ENCODE measurements around the gene PPP1R8.
A peak's percentile ranks its signal among the peaks of the same experiment; 100 is the strongest.
"Not testable (repeated sequence)": the region's sequence is repeated elsewhere in the genome, so short reads cannot be mapped to it uniquely, and the experiment has no call there.

PPP1R8 gene

DNA sequence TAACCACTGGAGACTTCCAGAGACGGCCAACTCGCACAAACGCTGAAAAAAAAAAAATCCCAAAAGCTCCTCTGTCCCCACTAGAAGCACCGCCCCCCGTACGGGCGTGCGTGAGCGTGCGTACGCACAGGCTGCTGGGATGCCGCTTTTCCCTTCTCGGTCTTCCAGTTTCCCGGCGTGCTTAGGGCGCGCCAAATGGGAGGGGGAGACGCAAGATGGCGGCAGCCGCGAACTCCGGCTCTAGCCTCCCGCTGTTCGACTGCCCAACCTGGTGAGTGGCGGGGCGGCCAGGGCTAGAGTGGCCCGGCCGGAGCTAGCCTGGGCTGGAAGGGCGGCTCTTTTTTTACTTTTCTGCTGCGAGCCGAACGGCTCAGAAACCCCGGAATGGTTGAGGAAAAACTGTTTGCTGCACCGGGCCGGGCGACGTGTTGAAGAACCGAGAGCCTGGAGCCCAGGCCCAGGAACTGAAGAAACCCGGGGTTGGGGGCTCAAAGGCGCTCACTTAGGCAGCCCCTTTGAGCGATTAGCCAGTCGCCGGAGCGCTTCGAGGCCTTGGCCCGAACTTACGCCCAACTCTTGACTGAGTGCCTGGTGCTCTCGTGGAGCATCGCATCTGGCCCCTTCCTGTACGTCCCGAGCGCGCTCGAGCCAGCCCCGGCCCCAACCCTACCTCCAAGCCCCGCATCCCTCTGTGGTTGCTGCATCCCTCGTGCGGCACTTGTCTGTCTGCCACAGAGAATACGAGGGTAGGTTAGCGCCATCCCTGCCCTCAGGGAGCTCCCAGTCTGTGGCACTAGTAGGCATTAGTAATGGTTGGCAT, at the start of gene PPP1R8:
TSS of gene PPP1R8 (plus strand) at position 162 of the 820 bp plus-strand sequence. CDS start at position 216, 54 bp downstream.
- Histone ChIP-seq H3K36me3 (ENCODE audit: control insufficient read depth, insufficient read depth, low read length) (peaks cover 30% of the 10 kb centered on the region), H3K4me1 (ENCODE audit: control insufficient read depth, insufficient read depth, low read length) (peaks cover 12% of the 10 kb centered on the region), H3K4me3 (ENCODE audit: low read depth, low read length) (peak within 1 kb of the TSS; percentile 85), H3K9me3 (ENCODE audit: control insufficient read depth, insufficient read depth, low read depth, low read length) (no peaks in the 10 kb centered on the region), H3K27me3 (ENCODE audit: control insufficient read depth, insufficient read depth, low read length) (no peaks in the 10 kb centered on the region), H3K9ac (ENCODE audit: low read length) (peak within 1 kb of the TSS; percentile 96), H3K27ac (ENCODE audit: low read depth, low read length) (peak within 1 kb of the TSS; percentile 97)

DNA sequence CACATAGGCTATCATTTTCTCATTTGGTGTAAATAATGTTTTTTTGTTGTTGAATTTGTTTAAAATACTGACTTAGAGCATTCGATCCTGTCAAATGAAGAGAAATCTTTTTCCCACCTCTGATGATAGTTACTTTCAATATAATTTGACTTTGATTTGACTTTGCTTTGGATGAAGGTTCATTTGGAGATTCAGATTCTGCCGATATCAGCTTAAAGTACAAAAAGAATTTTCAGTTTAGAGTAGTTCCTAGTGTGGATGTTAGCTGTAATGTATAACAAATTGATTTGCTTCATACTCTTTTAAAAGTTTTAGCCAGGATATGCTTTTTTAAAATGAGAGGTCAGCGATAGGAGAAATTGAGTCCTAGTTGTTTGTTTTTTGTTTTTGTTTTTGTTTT, 47.6 kb upstream of the PPP1R8 start:
- Histone ChIP-seq H3K27me3 (ENCODE audit: control insufficient read depth, insufficient read depth, low read length) (no peaks in the 10 kb centered on the region), H3K27ac (ENCODE audit: low read depth, low read length) (no peak overlapping the region), H3K4me1 (ENCODE audit: control insufficient read depth, insufficient read depth, low read length) (peaks cover 6% of the 10 kb centered on the region; the same call in 1 of the 2 replicates), H3K36me3 (ENCODE audit: control insufficient read depth, insufficient read depth, low read length) (no peaks in the 10 kb centered on the region), H3K4me3 (ENCODE audit: low read depth, low read length) (no peak overlapping the region), H3K9me3 (ENCODE audit: control insufficient read depth, insufficient read depth, low read depth, low read length) (no peaks in the 10 kb centered on the region), H3K9ac (ENCODE audit: low read length) (no peak overlapping the region)

DNA sequence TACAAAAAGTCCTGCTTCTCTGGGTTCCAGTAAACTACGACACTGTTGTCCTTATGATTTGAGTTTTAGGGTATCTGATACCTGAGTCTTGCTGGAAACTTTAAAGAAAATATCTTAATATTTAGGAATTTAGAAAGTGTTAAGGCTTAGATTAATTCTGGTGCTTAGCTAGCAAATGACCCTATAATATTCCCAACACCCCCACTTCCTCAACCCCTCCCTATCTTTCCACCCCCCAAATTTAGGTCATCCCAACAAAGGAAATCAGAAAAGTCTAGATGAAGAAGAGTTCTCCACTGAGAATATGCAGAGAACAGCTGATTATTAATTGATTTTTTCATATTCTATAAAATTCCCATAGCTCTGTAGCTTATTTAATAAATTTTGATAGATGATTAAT, 45.9 kb upstream of the PPP1R8 start:
- Histone ChIP-seq H3K9ac (ENCODE audit: low read length) (no peak overlapping the region), H3K27ac (ENCODE audit: low read depth, low read length) (no peak overlapping the region), H3K27me3 (ENCODE audit: control insufficient read depth, insufficient read depth, low read length) (no peaks in the 10 kb centered on the region), H3K9me3 (ENCODE audit: control insufficient read depth, insufficient read depth, low read depth, low read length) (no peaks in the 10 kb centered on the region), H3K36me3 (ENCODE audit: control insufficient read depth, insufficient read depth, low read length) (0 out of 2 replicates have a peak, but pooled peaks cover under 1% of the 10 kb centered on the region), H3K4me3 (ENCODE audit: low read depth, low read length) (no peak overlapping the region), H3K4me1 (ENCODE audit: control insufficient read depth, insufficient read depth, low read length) (peaks cover 6% of the 10 kb centered on the region; the same call in 1 of the 2 replicates)

DNA sequence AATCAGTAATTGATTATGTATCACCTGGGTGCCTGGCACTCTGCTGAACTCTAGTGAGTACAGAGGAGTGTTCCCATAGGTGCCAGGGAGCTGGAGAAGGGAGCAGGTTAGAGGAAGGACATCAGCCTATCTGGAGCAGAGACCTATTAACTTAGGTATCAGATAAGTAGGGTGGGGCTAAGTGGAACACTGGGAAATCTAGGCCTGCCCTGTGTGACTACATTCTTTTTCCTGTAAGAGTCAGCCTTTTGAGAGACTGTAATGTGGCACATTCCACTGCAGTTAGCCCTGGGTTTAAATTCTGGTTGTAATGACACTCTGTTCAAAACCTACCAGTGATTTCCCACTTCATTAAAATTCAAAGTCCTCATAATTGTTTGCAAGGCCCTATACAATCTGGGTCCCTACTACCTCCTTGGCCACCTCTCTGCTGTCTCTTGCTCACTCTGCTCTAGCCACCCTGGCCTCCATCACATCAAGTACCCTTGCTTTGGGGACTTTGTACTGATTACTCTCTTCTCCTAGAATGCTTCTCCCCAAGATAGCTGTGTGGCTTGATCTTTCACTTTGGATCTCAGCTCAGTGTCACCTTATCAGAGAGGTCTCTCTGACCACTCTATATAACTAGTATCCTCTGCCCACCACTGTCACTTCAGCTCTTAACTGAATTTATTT, 44.7 kb upstream of the PPP1R8 start:
- peaks cover 6% of the 10 kb centered on the region; the same call in 1 of the 2 replicates for H3K4me1 ChIP-seq (ENCODE audit: control insufficient read depth, insufficient read depth, low read length)
- H3K9ac ChIP-seq (ENCODE audit: low read length): no peak overlapping the region
- H3K9me3 ChIP-seq (ENCODE audit: control insufficient read depth, insufficient read depth, low read depth, low read length): no peaks in the 10 kb centered on the region
- H3K36me3 ChIP-seq (ENCODE audit: control insufficient read depth, insufficient read depth, low read length): peaks cover 5% of the 10 kb centered on the region; the same call in 1 of the 2 replicates
- no peaks in the 10 kb centered on the region for H3K27me3 ChIP-seq (ENCODE audit: control insufficient read depth, insufficient read depth, low read length)
- H3K4me3 ChIP-seq (ENCODE audit: low read depth, low read length): no peak overlapping the region
- H3K27ac ChIP-seq (ENCODE audit: low read depth, low read length): no peak overlapping the region

DNA sequence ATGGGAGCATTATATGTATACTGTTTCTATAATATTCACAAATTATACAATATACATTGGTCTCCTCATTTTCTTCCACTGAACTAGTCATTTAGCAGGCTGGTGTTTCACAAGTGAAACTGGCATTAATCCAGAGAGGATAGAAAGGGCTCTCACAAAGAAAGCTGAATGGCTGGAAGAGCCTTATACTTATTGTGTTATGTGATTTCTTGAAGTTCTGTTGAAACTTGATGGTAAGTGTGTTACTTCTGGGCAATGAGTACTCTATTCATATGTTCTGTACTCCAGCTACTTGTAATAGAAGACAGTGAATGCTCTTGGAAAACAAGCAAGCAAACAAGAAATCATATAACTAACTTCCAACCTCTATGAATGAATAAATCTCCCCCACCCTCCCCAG, 42.7 kb upstream of the PPP1R8 start:
- Histone ChIP-seq H3K9ac (ENCODE audit: low read length) (no peak overlapping the region), H3K27me3 (ENCODE audit: control insufficient read depth, insufficient read depth, low read length) (no peaks in the 10 kb centered on the region), H3K27ac (ENCODE audit: low read depth, low read length) (no peak overlapping the region), H3K4me1 (ENCODE audit: control insufficient read depth, insufficient read depth, low read length) (peaks cover 6% of the 10 kb centered on the region; the same call in 1 of the 2 replicates), H3K4me3 (ENCODE audit: low read depth, low read length) (no peak overlapping the region), H3K9me3 (ENCODE audit: control insufficient read depth, insufficient read depth, low read depth, low read length) (no peaks in the 10 kb centered on the region), H3K36me3 (ENCODE audit: control insufficient read depth, insufficient read depth, low read length) (peaks cover 5% of the 10 kb centered on the region; the same call in 1 of the 2 replicates)

DNA sequence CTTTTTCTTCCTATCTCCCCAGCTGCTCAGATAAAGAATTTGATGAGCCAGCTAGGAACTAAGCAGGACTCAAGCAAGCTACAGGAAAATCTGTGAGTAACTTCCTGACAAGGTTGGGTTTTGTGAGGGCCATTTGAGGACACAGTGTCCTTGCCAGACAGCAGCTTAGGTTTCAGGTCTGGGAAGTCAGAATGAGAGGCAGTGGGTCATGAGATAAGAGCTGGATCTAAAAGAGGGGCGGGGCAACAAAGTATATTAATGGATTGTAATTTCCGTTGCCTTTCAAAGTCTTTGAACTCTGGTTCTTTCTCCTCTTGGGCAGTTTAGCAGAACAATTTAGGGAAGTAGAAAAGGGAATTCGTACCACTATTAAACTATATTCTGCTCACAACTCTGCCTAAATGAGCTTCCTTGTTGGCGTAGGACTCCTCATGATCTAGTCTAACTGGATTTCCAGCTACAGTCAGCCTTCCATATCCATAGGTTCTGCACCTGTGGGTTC, 41.0 kb upstream of the PPP1R8 start:
- H3K36me3 ChIP-seq (ENCODE audit: control insufficient read depth, insufficient read depth, low read length): peaks cover 17% of the 10 kb centered on the region
- no peak overlapping the region for H3K9ac ChIP-seq (ENCODE audit: low read length)
- no peak overlapping the region for H3K4me3 ChIP-seq (ENCODE audit: low read depth, low read length)
- H3K27me3 ChIP-seq (ENCODE audit: control insufficient read depth, insufficient read depth, low read length): no peaks in the 10 kb centered on the region
- no peaks in the 10 kb centered on the region for H3K9me3 ChIP-seq (ENCODE audit: control insufficient read depth, insufficient read depth, low read depth, low read length)
- H3K4me1 ChIP-seq (ENCODE audit: control insufficient read depth, insufficient read depth, low read length): peaks cover 6% of the 10 kb centered on the region; the same call in 1 of the 2 replicates
- H3K27ac ChIP-seq (ENCODE audit: low read depth, low read length): no peak overlapping the region

DNA sequence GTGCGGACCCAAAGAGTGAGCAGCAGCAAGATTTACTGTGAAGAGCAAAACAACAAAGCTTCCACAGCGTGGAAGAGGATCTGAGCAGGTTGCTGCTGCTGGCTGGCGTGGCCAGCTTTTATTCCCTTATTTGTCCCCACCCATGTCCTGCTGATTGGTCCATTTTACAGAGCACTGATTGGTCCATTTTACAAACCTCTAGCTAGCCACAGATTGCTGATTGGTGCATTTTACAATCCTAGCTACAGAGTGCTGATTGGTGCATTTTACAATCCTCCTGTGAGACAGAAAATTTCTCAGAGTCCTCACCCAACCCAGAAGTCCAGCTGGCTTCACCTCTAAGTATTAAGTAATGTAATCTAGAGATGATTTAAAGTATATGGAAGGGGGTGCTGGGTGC, 40.3 kb upstream of the PPP1R8 start:
- not testable (repeated sequence) for H3K4me3 ChIP-seq (ENCODE audit: low read depth, low read length); H3K27ac ChIP-seq (ENCODE audit: low read depth, low read length); H3K9ac ChIP-seq (ENCODE audit: low read length); H3K9me3 ChIP-seq (ENCODE audit: control insufficient read depth, insufficient read depth, low read depth, low read length); H3K27me3 ChIP-seq (ENCODE audit: control insufficient read depth, insufficient read depth, low read length); H3K4me1 ChIP-seq (ENCODE audit: control insufficient read depth, insufficient read depth, low read length)
- peaks cover 22% of the 10 kb centered on the region for H3K36me3 ChIP-seq (ENCODE audit: control insufficient read depth, insufficient read depth, low read length)

DNA sequence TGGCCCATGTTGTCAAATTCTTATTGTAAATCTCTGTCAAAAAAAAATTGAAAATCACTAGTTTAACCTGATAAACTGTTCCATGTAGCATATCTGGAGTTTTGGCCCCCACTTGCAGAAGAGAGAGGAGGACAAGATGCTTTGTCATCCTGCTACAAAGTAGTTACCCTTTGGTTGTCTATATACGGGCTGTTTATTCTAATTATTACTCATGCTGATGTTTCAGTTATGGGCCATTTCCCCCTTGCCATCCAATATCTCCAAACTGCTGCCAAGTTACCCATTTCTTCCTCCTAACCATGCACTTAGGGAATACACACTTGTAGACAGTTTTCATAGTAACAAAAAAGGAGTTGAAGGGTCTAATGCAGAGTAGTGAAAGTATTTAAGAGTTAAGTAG, 35.0 kb upstream of the PPP1R8 start:
- H3K27ac ChIP-seq (ENCODE audit: low read depth, low read length): no peak overlapping the region
- no peak overlapping the region for H3K4me3 ChIP-seq (ENCODE audit: low read depth, low read length)
- H3K4me1 ChIP-seq (ENCODE audit: control insufficient read depth, insufficient read depth, low read length): no peaks in the 10 kb centered on the region
- no peaks in the 10 kb centered on the region for H3K9me3 ChIP-seq (ENCODE audit: control insufficient read depth, insufficient read depth, low read depth, low read length)
- H3K36me3 ChIP-seq (ENCODE audit: control insufficient read depth, insufficient read depth, low read length): peaks cover 23% of the 10 kb centered on the region
- H3K9ac ChIP-seq (ENCODE audit: low read length): no peak overlapping the region
- H3K27me3 ChIP-seq (ENCODE audit: control insufficient read depth, insufficient read depth, low read length): no peaks in the 10 kb centered on the region

DNA sequence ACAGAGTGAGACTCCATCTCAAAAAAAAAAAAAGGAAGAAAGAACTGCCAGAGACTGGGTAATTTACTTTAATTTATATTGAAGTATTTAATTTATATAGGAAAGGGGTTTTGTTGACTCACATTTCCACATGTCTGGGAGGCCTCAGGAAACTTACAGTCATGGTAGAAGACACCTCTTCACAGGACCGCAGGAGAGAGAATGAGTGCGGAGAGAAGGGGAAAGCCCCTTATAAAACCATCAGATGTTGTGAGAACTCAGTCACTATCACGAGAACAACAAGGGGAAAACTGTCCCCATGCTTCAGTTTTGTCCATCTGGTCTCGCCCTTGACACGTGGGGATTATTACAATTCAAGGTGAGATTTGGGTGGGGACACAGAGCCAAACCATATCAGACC, 25.8 kb upstream of the PPP1R8 start:
- no peak overlapping the region for H3K4me3 ChIP-seq (ENCODE audit: low read depth, low read length)
- H3K36me3 ChIP-seq (ENCODE audit: control insufficient read depth, insufficient read depth, low read length): peaks cover 26% of the 10 kb centered on the region
- no peaks in the 10 kb centered on the region for H3K27me3 ChIP-seq (ENCODE audit: control insufficient read depth, insufficient read depth, low read length)
- H3K9ac ChIP-seq (ENCODE audit: low read length): no peak overlapping the region
- peaks cover 10% of the 10 kb centered on the region for H3K4me1 ChIP-seq (ENCODE audit: control insufficient read depth, insufficient read depth, low read length)
- no peaks in the 10 kb centered on the region for H3K9me3 ChIP-seq (ENCODE audit: control insufficient read depth, insufficient read depth, low read depth, low read length)
- H3K27ac ChIP-seq (ENCODE audit: low read depth, low read length): no peak overlapping the region

DNA sequence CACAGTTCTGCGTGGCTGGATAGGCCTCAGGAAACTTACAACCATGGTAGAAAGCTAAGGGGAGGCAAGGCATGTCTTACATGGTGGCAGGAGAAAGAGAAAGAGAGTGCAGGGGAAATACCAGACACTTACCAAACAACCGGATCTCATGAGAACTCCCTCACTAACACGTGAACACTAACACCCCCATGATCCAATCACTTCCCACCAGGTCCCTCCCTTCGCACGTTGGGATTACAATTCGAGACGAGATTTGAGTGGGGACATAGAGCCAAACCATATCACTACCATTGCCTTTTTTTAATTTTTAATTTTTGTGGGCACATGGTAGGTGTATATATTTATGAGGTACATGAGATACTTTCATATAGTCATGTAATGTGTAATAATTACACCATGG, 23.8 kb upstream of the PPP1R8 start:
- Histone ChIP-seq H3K27ac (ENCODE audit: low read depth, low read length) (no peak overlapping the region), H3K9ac (ENCODE audit: low read length) (no peak overlapping the region), H3K4me1 (ENCODE audit: control insufficient read depth, insufficient read depth, low read length) (peaks cover 10% of the 10 kb centered on the region), H3K36me3 (ENCODE audit: control insufficient read depth, insufficient read depth, low read length) (peaks cover 26% of the 10 kb centered on the region), H3K9me3 (ENCODE audit: control insufficient read depth, insufficient read depth, low read depth, low read length) (no peaks in the 10 kb centered on the region), H3K4me3 (ENCODE audit: low read depth, low read length) (no peak overlapping the region), H3K27me3 (ENCODE audit: control insufficient read depth, insufficient read depth, low read length) (no peaks in the 10 kb centered on the region)

DNA sequence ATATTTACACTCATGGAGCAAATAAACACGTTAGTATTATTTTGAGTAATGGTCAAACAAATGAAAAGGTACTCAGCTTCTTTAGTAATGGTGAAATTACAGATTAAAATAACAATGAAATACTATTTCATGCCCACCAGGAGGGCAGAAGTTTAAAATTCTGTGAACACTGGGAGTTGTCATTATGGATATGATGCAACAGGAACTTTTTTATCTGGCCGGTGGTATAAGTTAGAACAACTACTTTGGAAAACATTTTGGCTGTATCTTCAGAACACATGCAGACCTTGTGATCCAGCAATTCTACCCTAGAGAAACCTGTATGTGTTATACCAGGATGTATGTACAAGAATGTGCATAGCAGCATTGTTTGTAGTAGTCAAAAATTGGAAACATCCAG, 23.2 kb upstream of the PPP1R8 start:
- peak overlapping the region; percentile 61; the same call in 1 of the 2 replicates for H3K27ac ChIP-seq (ENCODE audit: low read depth, low read length)
- no peak overlapping the region for H3K9ac ChIP-seq (ENCODE audit: low read length)
- H3K36me3 ChIP-seq (ENCODE audit: control insufficient read depth, insufficient read depth, low read length): peaks cover 23% of the 10 kb centered on the region
- H3K27me3 ChIP-seq (ENCODE audit: control insufficient read depth, insufficient read depth, low read length): no peaks in the 10 kb centered on the region
- H3K4me1 ChIP-seq (ENCODE audit: control insufficient read depth, insufficient read depth, low read length): peaks cover 10% of the 10 kb centered on the region
- no peak overlapping the region for H3K4me3 ChIP-seq (ENCODE audit: low read depth, low read length)
- no peaks in the 10 kb centered on the region for H3K9me3 ChIP-seq (ENCODE audit: control insufficient read depth, insufficient read depth, low read depth, low read length)
